ENCODE results near the gene CRYBG1.

The CRYBG1 gene

GRCh38 chr6:106377061-106377540 is 16.6 kb downstream of the CRYBG1 start:
- TF ChIP-seq, protein P1, sequence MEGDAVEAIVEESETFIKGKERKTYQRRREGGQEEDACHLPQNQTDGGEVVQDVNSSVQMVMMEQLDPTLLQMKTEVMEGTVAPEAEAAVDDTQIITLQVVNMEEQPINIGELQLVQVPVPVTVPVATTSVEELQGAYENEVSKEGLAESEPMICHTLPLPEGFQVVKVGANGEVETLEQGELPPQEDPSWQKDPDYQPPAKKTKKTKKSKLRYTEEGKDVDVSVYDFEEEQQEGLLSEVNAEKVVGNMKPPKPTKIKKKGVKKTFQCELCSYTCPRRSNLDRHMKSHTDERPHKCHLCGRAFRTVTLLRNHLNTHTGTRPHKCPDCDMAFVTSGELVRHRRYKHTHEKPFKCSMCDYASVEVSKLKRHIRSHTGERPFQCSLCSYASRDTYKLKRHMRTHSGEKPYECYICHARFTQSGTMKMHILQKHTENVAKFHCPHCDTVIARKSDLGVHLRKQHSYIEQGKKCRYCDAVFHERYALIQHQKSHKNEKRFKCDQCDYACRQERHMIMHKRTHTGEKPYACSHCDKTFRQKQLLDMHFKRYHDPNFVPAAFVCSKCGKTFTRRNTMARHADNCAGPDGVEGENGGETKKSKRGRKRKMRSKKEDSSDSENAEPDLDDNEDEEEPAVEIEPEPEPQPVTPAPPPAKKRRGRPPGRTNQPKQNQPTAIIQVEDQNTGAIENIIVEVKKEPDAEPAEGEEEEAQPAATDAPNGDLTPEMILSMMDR (IDR thresholded peaks at IDR 0.05; ENCODE audit: borderline replicate concordance, insufficient read depth, low read depth, low read length): no peak
- no peak overlapping the region for H3K4me3 ChIP-seq (ENCODE audit: low read depth, low read length)

DNA sequence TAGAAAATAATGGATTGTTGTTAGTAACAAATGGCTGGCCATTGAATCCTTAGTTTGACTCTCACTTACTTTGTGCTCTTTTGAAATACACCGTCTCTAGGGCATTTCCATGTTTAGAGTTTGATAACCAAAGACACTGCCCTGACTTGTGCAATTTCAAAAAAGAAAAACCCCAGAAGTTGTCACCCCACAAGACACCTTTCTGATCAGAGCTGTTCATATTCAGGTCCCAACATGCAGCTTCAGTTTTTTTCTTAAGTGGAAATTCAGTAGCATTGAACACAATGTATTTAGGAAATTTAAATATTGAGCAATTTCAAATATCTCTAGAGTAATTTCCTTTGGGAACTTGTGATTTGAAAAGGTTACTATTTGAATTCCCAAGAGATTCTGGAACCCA is 19.4 kb downstream of the CRYBG1 start:
- TF ChIP-seq, protein P1 (IDR thresholded peaks at IDR 0.05; ENCODE audit: borderline replicate concordance, insufficient read depth, low read depth, low read length): no peak
- H3K4me3 ChIP-seq (ENCODE audit: low read depth, low read length): no peak overlapping the region

GRCh38 chr6:106380407-106380806 is 19.9 kb downstream of the CRYBG1 start:
- H3K4me3 ChIP-seq (ENCODE audit: low read depth, low read length): no peak overlapping the region

GRCh38 chr6:106381223-106381622 is 20.7 kb downstream of the CRYBG1 start:
- H3K4me3 ChIP-seq (ENCODE audit: low read depth, low read length): no peak overlapping the region

More at GRCh38 chr6:106380407-106380806, 19.9 kb downstream of the CRYBG1 start:
- TF ChIP-seq, protein P1 (IDR thresholded peaks at IDR 0.05; ENCODE audit: borderline replicate concordance, insufficient read depth, low read depth, low read length): no peak

GRCh38 chr6:106381881-106382280 is 21.4 kb downstream of the CRYBG1 start:
- TF ChIP-seq, protein P1 (IDR thresholded peaks at IDR 0.05; ENCODE audit: borderline replicate concordance, insufficient read depth, low read depth, low read length): no peak
- H3K4me3 ChIP-seq (ENCODE audit: low read depth, low read length): no peak overlapping the region

More at GRCh38 chr6:106381223-106381622, 20.7 kb downstream of the CRYBG1 start:
- TF ChIP-seq, protein P1 (IDR thresholded peaks at IDR 0.05; ENCODE audit: borderline replicate concordance, insufficient read depth, low read depth, low read length): no peak

DNA sequence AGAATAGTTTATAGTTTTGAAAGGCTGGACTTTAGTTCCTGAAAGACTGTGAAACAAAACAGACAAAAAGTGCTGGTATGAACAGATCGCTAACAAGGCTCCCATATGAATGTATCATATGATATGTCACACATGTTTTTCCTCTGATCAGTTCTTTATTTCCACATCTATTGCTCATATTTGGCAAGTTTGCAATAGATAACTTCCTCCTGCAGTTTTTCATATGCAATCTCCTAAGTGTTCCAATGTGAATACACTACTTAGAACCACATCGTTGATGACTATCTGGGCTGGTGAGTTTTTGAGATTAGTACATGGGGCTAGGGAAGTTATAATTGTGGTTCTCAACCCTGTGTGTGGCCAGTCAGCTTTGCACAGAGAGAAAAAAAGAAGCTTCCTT is 23.1 kb downstream of the CRYBG1 start:
- TF ChIP-seq, protein P1 (IDR thresholded peaks at IDR 0.05; ENCODE audit: borderline replicate concordance, insufficient read depth, low read depth, low read length): no peak
- no peak overlapping the region for H3K4me3 ChIP-seq (ENCODE audit: low read depth, low read length)

- TF ChIP-seq, protein P1 (IDR thresholded peaks at IDR 0.05; ENCODE audit: borderline replicate concordance, insufficient read depth, low read depth, low read length): no peak
- no peak overlapping the region for H3K4me3 ChIP-seq (ENCODE audit: low read depth, low read length)
Observed at GRCh38 chr6:106385530-106385929, 25.0 kb downstream of the CRYBG1 start.
